Measurements from ENCODE around the gene PPP2R1A.
"Not testable (repeated sequence)": the region's sequence is repeated elsewhere in the genome, so short reads cannot be mapped to it uniquely, and the experiment has no call there.

Gene PPP2R1A

GRCh38 chr19:52244021-52244420, 54.2 kb downstream of the PPP2R1A start:
- DNase-seq (ENCODE audit: low spot score): no peak

- DNase-seq (ENCODE audit: low spot score): peak; percentile 61
Measured at GRCh38 chr19:52248241-52248640, 58.4 kb downstream of the PPP2R1A start.

GRCh38 chr19:52258426-52258825, 68.6 kb downstream of the PPP2R1A start:
- no peak for DNase-seq (ENCODE audit: low spot score)

GRCh38 chr19:52265556-52265955, 75.7 kb downstream of the PPP2R1A start:
- not testable (repeated sequence) for DNase-seq (ENCODE audit: low spot score)

GRCh38 chr19:52269338-52270261, 79.7 kb downstream of the PPP2R1A start, which contains the start of gene ZNF766:
TSS of gene ZNF766 (plus strand) at chr19:52269587. CDS start at chr19:52269614, 27 bp downstream.
- DNase-seq (ENCODE audit: low spot score): peak; percentile 95

- no peak for DNase-seq (ENCODE audit: low spot score)
Measured at GRCh38 chr19:52270266-52270885, 80.5 kb downstream of the PPP2R1A start.

- DNase-seq (ENCODE audit: low spot score): no peak
Measured at GRCh38 chr19:52273301-52273700, 83.4 kb downstream of the PPP2R1A start.

- no peak for DNase-seq (ENCODE audit: low spot score)
Measured at GRCh38 chr19:52274191-52274590, 84.3 kb downstream of the PPP2R1A start.

- DNase-seq (ENCODE audit: low spot score): no peak
Measured at GRCh38 chr19:52275988-52276387, 86.1 kb downstream of the PPP2R1A start.

- no peak for DNase-seq (ENCODE audit: low spot score)
Measured at GRCh38 chr19:52277471-52277870, 87.6 kb downstream of the PPP2R1A start.

Measured in CD4-positive, alpha-beta T cell treated with Interleukin-2 at 100 ng/mL for 4 hours (primary cell).